Ishikawa (cell line): ENCODE measurements around the gene CTNNB1.

Source experiments
- CEBPB ChIP-seq: IDR thresholded peaks from 2 replicates; pipeline ENCODE4 v1.6.1; 2012
- CREB1 ChIP-seq: IDR thresholded peaks from 2 replicates; pipeline ENCODE4 v1.6.1; 2012; ENCODE audit warnings: low read depth
- EGR1 ChIP-seq: IDR thresholded peaks from 2 replicates; pipeline ENCODE4 v1.6.1; 2012
- EP300 ChIP-seq: IDR thresholded peaks from 2 replicates; pipeline ENCODE4 v1.6.1; 2012; ENCODE audit warnings: borderline replicate concordance
- FOXM1 ChIP-seq: IDR thresholded peaks from 2 replicates; pipeline ENCODE4 v1.6.1; 2012; ENCODE audit warnings: low read depth, borderline replicate concordance
- NFIC ChIP-seq: IDR thresholded peaks from 2 replicates; pipeline ENCODE4 v1.6.1; 2012
- RAD21 ChIP-seq: IDR thresholded peaks from 2 replicates; pipeline ENCODE4 v1.6.1; 2012; ENCODE audit warnings: low read depth
- TAF1 ChIP-seq: IDR thresholded peaks from 2 replicates; pipeline ENCODE4 v1.6.1; 2012; ENCODE audit warnings: low read depth, mild to moderate bottlenecking
- TCF12 ChIP-seq: IDR thresholded peaks from 2 replicates; pipeline ENCODE4 v1.6.1; 2012; ENCODE audit warnings: low read depth
- TEAD4 ChIP-seq: IDR thresholded peaks from 2 replicates; pipeline ENCODE4 v1.6.1; 2012
- YY1 ChIP-seq: IDR thresholded peaks from 2 replicates; pipeline ENCODE4 v1.6.1; 2012; ENCODE audit warnings: low read depth
- ZBTB7A ChIP-seq: IDR thresholded peaks from 2 replicates; pipeline ENCODE4 v1.6.1; 2012; ENCODE audit warnings: low read depth
- TF ChIP-seq, protein P1 (sequence below): IDR thresholded peaks from 2 replicates; pipeline ENCODE4 v1.6.1; 2012; ENCODE audit warnings: low read depth, mild to moderate bottlenecking
- TF ChIP-seq, protein P2 (sequence below): IDR thresholded peaks from 2 replicates; pipeline ENCODE4 v1.6.1; 2012
- TF ChIP-seq, protein P3 (sequence below): IDR thresholded peaks from 2 replicates; pipeline ENCODE4 v1.6.1; 2012

The CTNNB1 gene

DNA sequence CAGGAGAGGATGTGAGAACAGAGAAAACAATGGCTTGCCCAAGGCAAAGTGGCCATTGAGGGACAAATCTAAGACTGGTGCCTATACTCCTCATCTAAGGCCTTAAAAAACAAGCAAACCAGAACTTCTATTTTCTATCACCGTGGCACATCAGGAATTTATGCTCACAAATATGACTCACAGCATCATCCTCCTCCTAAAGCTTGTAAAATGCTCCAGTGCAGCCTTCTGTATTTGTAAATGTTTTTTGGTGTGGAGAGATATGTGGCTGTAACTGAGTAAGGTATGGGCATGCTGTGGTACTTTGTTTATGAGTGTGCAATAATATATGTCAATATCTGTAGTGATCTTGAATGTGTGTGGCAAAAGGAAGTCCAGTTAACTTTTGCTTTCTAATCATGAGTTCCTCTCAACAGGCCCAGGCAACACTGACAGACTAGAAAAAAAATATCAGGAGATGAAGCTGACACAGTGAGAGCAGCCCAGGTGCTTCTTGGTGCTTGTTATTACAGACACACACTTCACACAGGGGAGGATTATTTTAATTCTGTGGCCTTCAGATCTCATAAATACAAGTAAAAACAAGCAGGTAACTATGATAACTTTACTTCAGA, 60.3 kb downstream of the CTNNB1 start:
- TF ChIP-seq TAF1 (no peak), RAD21 (no peak), FOXM1 (no peak), ZBTB7A (no peak), CREB1 (no peak), TCF12 (no peak), EP300 (no peak), TEAD4 (no peak), NFIC (no peak), YY1 (no peak), EGR1 (no peak), CEBPB (no peak)
- TF ChIP-seq, protein P1, sequence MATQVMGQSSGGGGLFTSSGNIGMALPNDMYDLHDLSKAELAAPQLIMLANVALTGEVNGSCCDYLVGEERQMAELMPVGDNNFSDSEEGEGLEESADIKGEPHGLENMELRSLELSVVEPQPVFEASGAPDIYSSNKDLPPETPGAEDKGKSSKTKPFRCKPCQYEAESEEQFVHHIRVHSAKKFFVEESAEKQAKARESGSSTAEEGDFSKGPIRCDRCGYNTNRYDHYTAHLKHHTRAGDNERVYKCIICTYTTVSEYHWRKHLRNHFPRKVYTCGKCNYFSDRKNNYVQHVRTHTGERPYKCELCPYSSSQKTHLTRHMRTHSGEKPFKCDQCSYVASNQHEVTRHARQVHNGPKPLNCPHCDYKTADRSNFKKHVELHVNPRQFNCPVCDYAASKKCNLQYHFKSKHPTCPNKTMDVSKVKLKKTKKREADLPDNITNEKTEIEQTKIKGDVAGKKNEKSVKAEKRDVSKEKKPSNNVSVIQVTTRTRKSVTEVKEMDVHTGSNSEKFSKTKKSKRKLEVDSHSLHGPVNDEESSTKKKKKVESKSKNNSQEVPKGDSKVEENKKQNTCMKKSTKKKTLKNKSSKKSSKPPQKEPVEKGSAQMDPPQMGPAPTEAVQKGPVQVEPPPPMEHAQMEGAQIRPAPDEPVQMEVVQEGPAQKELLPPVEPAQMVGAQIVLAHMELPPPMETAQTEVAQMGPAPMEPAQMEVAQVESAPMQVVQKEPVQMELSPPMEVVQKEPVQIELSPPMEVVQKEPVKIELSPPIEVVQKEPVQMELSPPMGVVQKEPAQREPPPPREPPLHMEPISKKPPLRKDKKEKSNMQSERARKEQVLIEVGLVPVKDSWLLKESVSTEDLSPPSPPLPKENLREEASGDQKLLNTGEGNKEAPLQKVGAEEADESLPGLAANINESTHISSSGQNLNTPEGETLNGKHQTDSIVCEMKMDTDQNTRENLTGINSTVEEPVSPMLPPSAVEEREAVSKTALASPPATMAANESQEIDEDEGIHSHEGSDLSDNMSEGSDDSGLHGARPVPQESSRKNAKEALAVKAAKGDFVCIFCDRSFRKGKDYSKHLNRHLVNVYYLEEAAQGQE: no peak
- TF ChIP-seq, protein P2, sequence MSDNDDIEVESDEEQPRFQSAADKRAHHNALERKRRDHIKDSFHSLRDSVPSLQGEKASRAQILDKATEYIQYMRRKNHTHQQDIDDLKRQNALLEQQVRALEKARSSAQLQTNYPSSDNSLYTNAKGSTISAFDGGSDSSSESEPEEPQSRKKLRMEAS: no peak

DNA sequence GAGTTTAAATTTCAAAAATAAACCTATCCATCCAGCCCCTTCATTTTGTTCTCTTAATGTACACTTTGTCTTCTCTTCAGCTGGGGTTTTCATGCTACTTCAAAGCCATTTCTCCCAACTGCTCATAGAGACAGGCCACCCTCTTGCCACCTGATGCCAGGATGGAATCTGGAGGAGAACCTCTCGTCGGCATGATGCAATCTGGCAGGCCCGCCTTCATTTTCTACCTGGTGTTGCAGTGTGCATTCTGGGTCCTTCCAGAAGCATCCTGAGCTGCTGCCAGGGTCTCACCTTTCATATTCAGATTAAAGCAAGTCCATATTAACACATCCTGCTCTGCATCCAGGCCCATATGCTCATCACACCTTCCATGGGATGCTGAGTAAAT, 60.8 kb downstream of the CTNNB1 start:
- TF ChIP-seq CREB1: no peak
- no peak for TF ChIP-seq EP300
- TF ChIP-seq, protein P3, sequence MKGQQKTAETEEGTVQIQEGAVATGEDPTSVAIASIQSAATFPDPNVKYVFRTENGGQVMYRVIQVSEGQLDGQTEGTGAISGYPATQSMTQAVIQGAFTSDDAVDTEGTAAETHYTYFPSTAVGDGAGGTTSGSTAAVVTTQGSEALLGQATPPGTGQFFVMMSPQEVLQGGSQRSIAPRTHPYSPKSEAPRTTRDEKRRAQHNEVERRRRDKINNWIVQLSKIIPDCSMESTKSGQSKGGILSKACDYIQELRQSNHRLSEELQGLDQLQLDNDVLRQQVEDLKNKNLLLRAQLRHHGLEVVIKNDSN: no peak
- TF ChIP-seq, protein P2: no peak
- no peak for TF ChIP-seq RAD21
- no peak for TF ChIP-seq ZBTB7A
- TF ChIP-seq TAF1: no peak
- no peak for TF ChIP-seq CEBPB
- no peak for TF ChIP-seq TEAD4
- TF ChIP-seq NFIC: no peak
- TF ChIP-seq EGR1: no peak
- no peak for TF ChIP-seq FOXM1
- TF ChIP-seq TCF12: no peak
- no peak for TF ChIP-seq YY1
- TF ChIP-seq, protein P1: no peak

DNA sequence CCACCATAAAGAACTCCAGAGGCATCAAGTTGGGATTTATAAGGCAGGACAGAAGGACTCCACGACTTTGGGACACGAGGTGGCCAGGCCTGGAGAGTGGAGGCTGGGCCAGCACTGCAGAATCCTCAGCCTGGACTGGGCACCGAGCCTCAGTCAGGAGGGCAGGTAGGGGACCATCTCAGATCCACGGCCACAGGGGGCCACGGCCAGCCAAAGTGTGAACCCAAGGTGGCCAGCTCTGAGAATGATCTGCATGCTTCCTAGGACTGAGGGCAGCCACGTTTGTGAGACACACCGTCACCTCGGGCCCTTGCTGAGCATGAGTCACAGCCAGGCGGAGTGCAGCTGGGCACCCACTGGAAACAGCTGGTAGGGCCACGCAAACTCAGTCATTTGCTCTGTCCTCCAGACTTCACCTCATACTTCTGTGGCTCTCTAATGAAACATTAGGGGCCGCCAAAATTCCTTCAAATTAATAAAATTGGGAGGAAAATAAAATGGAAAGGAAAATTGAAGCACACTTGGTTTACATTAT, 65.8 kb downstream of the CTNNB1 start:
- TF ChIP-seq TEAD4 (no peak), ZBTB7A (no peak), NFIC (no peak), CEBPB (no peak), TCF12 (no peak), FOXM1 (no peak)
- TF ChIP-seq, protein P1: no peak
- TF ChIP-seq, protein P3: no peak
- TF ChIP-seq, protein P2: no peak

DNA sequence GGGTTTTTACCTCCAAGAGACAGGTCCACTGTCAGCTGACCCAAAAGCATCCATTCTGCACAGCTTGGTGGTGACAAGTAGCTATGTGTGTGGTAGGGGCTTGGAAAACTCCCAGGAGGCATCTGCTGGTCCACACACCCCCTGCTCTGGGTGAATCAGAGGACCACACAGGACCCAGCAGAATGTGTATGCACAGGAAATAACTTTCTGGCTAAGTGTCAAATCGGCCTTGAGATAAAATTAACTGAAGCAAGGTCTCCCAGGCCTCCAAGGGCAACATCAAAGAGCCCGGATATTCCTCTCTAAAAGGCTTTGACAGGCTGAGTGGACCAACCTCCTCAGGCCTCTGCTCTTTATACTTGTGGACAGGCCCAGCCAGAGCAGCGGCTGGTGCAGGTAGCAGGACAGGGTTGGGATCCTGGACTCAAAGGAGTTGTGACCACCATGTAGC, 66.5 kb downstream of the CTNNB1 start:
- TF ChIP-seq EP300: no peak
- TF ChIP-seq TEAD4: no peak
- TF ChIP-seq YY1: no peak
- TF ChIP-seq TAF1: no peak
- no peak for TF ChIP-seq TCF12
- no peak for TF ChIP-seq CEBPB
- TF ChIP-seq, protein P2: no peak
- no peak for TF ChIP-seq FOXM1
- TF ChIP-seq RAD21: no peak
- TF ChIP-seq ZBTB7A: no peak
